ENCODE data around the gene NALCN.

Gene NALCN

GRCh38 chr13:101291206-101291605 is 125.1 kb downstream of the NALCN start:
- DNase-seq (ENCODE audit: low read depth), result no peak

- no peak for DNase-seq (ENCODE audit: low read depth)
Measured at GRCh38 chr13:101289764-101290163, 126.5 kb downstream of the NALCN start.

- no peak for DNase-seq (ENCODE audit: low read depth)
Measured at GRCh38 chr13:101283782-101284181, 132.5 kb downstream of the NALCN start.

GRCh38 chr13:101272886-101273285 is 143.4 kb downstream of the NALCN start:
- no peak for DNase-seq (ENCODE audit: low read depth)

- no peak for DNase-seq (ENCODE audit: low read depth)
Measured at GRCh38 chr13:101271681-101272245, 144.5 kb downstream of the NALCN start.

- no peak for DNase-seq (ENCODE audit: low read depth)
Measured at GRCh38 chr13:101267656-101268055, 148.7 kb downstream of the NALCN start.

- no peak for DNase-seq (ENCODE audit: low read depth)
Measured at GRCh38 chr13:101265934-101266333, 150.4 kb downstream of the NALCN start.

- no peak for DNase-seq (ENCODE audit: low read depth)
Measured at GRCh38 chr13:101264931-101265330, 151.4 kb downstream of the NALCN start.

GRCh38 chr13:101262306-101262705 is 154.0 kb downstream of the NALCN start:
- DNase-seq (ENCODE audit: low read depth), result no peak

GRCh38 chr13:101258509-101258908 is 157.8 kb downstream of the NALCN start:
- no peak for DNase-seq (ENCODE audit: low read depth)

GRCh38 chr13:101258071-101258470 is 158.2 kb downstream of the NALCN start:
- DNase-seq (ENCODE audit: low read depth), result no peak

GRCh38 chr13:101248739-101249514 is 167.4 kb downstream of the NALCN start:
- no peak for DNase-seq (ENCODE audit: low read depth)

- no peak for DNase-seq (ENCODE audit: low read depth)
Measured at GRCh38 chr13:101242720-101243119, 173.6 kb downstream of the NALCN start.

- no peak for DNase-seq (ENCODE audit: low read depth)
Measured at GRCh38 chr13:101238555-101238954, 177.8 kb downstream of the NALCN start.

GRCh38 chr13:101231751-101232428 is 184.4 kb downstream of the NALCN start:
- DNase-seq (ENCODE audit: low read depth), result no peak

GRCh38 chr13:101230271-101230890 is 185.9 kb downstream of the NALCN start:
- no peak for DNase-seq (ENCODE audit: low read depth)

- DNase-seq (ENCODE audit: low read depth), result no peak
Measured at GRCh38 chr13:101219609-101220265, 196.6 kb downstream of the NALCN start.

- DNase-seq (ENCODE audit: low read depth), result no peak
Measured at GRCh38 chr13:101218484-101218883, 197.8 kb downstream of the NALCN start.

GRCh38 chr13:101217086-101217485 is 199.2 kb downstream of the NALCN start:
- DNase-seq (ENCODE audit: low read depth), result no peak

GRCh38 chr13:101211261-101211660 is 205.0 kb downstream of the NALCN start:
- DNase-seq (ENCODE audit: low read depth), result no peak

GRCh38 chr13:101210774-101211173 is 205.5 kb downstream of the NALCN start:
- no peak for DNase-seq (ENCODE audit: low read depth)

- DNase-seq (ENCODE audit: low read depth), result no peak
Measured at GRCh38 chr13:101209206-101209893, 207.0 kb downstream of the NALCN start.
